Measurements from ENCODE around the gene S100A11.
A peak's percentile ranks its signal among the peaks of the same experiment; 100 is the strongest.

Gene S100A11

DNA sequence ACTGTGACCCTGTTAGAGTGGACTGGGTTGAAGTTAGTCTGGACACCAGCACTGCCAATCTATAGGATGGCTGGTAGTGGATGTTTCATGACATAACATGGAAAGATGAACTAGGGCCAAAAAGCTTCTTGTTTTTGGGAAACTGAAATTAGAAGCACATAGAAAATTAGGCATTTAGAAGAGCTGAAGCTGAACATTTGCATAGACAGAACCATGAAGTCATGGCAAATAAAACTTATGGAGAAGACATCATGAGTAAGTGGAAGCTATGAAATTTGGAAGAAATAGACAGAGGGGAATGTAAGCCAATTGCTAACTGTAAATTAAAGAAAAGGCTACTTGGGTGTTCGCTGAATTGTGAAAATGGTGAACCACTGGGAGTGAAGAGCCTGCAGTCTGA lies 2.7 kb upstream of the S100A11 start:
- DNase-seq (ENCODE audit: low read depth), result no peak

DNA sequence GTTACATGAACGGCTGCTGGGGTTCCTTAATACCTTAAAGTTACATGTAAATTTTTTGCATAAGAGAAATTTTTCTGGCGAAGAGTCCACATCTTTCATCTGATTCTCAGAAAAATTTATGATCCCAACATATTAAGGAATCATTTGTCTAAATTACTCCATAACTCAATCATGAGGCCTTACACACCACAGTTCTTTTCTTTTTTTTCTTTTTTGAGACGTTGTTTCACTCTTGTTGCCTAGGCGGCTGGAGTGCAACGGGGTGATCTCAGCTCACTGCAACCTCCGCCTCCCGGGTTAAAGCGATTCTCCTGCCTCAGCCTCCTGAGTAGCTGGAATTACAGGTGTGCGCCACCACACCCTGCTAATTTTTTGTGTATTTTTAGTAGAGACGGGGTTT lies 2.1 kb upstream of the S100A11 start:
- DNase-seq (ENCODE audit: low read depth), result no peak

DNA sequence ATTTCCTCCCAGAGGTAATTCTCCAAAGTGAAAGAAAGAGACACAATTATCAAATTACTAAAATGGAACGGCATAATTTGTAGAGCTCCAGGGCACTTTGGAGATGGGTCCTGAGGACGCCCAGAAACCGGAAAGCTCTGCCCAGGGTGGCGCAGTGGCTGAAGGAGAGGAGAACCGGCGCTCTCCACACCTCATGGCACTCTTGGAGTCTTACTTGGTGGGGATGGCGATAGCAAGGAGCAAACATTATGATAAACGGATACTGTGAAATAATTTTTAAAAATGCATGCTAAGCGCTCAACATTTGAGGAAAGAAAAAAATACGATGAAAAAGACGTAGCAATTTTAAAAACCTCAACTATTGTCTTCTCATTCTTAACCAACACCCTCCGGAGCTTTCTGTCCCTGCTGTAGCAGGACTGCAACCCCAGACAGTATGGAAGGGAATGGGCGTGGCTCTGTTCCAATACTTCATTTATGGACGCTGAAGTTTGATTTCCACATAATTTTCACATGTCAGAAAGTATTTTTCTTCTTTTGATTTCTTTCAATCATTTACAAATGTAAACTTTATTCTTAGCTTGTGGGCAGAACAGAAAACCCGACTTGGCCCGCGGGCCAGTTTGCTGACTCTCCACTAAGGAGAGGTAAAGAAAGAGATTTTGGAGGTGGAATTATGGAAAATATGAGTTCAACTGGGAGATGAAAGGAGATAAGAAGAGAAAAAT lies 1.1 kb downstream of the S100A11 start:
- no peak for DNase-seq (ENCODE audit: low read depth)

DNA sequence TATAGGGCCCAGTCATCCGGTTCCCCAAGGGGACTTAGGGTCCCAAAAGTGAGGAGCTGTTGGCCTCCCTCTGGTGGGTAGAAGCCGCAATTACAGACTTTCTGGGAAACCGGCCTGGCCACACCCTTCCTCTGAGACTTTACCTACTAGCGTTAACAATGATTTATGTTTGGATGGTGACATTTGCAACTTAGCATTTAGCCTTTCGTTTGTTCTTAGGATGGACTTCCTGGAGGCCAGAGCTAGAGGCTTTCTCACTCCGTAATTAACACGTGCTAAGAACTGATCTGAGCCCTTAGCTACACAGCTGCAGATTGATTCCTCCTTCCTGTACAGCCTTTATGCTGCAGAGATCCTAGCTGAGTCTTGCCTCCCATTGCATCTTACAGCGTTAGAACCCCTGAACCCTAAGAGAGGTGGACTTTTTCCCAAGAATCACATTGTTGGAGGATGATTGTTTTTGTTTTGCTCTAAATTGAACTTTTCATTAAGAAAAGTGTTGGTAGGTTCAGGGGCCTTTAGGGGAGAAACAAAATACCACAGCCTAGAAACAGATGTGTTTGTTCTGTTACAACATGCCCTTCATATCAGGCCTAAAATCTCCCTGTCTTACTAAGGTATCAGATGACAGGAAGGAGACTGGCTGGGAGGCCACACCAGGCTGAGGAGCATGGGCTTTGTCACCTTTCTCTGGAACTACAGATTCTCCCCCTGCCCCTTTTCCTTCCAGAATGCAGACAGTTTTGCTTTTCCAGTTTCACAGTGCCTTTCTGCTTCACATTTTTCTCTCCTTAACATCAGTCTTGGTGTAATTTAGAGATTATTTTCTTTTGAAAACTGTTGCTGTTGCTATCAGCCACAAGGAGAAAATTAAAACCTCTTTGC lies 1.9 kb downstream of the S100A11 start:
- DNase-seq (ENCODE audit: low read depth), result peak; percentile 32

DNA sequence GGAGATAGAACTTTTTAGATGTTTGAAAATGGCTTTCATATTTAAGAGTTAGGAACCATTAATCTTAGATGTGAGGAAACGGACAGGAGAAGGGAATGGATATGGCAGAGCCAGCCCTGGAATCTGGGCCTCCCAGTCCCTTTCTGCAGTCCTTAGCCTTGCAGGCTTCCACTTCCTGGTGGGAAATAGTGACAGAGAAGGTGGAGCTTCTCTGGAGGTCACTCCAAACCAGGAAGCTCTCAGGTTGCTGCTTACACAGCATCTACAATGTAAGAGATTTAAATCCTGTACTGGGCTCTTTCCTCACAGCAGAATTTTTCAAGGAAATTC lies 2.5 kb downstream of the S100A11 start:
- DNase-seq (ENCODE audit: low read depth), result no peak

DNA sequence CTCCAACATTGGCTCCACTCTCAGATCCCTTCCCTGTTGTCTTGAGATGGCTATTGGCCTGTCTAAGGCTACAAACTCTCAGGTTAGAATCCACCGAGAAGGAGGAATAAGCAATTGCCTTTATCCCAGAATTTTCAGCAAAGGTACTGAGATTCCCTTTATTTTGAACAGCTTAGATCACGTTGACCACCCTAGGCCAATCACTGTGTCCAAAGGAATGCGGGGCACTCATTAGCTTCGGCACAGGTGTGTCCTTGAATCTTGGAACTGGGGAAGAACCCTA lies 6.9 kb downstream of the S100A11 start:
- no peak for DNase-seq (ENCODE audit: low read depth)

DNA sequence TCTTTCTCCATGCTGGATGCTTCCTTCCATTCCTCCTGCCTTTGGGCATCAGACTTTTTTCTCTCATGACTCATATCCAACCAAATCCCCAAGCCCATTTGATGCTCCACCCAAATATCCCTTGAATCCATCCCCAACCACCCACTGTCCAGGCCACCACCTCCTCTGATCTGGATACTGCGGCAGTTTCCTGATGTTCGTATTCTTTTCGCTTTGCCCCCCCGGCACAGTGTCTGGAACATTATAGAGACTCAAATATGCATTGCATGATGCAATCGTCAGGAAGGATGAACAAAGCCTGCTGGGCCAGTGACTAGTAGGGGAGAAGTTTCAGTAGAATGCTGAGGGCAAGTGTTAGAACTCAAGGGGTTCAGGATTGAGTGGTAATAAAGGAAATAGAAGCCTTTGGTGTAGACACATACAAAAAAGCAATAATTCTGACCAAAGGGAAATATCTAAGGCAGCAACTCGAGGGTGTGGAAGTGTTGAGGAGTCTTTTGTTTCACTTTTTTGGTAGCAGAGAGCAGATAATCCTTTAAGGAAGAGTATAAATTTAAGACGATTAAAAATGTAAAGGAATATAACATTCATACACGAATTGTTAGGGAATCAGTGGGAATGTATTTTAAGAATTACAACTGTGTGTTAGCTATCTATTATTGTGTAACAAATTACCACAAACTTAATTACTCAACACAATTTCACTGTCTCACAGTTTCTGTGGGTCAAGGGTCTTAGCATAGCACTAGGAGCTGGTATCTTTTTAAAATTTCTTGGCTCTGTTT lies 7.5 kb downstream of the S100A11 start:
- no peak for DNase-seq (ENCODE audit: low read depth)

DNA sequence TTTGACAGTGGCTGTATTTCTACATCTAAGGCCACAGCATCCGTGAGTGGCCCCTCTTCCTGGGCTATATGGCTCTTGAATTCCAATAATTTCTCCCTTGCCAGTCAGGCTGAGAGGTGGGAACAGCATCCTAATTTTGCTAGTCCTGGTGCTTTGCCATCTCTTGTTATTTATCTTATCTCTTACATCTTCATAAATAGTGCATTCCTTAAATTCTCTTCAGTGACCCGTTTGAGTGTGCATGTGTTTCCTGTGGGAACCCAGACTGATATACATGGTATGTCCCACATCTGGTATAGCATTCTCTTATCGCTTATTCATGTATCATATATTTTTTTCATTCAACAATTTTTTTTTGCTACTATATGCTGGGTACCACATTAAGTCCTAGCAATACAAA lies 9.9 kb downstream of the S100A11 start:
- DNase-seq (ENCODE audit: low read depth), result no peak

DNA sequence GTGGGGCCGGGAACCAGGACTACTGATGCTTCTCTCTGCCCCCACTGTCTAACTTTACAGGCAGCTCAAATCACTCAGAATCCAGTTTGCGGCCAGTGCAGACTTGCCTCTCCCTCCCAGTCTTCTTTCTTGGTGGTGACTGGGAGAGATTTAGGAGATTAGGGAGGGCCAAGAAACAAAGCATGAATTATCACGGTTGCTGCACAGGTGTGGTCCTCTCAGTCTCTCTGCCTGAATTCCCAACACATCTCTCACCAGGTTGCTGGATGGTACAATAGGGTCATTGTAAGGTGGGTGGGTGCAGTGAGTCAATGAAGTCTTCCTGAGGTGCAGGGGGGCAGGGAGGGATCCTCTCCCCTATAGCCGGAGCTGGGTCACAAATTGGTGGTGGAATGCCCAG lies 12.6 kb downstream of the S100A11 start:
- DNase-seq (ENCODE audit: low read depth), result no peak

DNA sequence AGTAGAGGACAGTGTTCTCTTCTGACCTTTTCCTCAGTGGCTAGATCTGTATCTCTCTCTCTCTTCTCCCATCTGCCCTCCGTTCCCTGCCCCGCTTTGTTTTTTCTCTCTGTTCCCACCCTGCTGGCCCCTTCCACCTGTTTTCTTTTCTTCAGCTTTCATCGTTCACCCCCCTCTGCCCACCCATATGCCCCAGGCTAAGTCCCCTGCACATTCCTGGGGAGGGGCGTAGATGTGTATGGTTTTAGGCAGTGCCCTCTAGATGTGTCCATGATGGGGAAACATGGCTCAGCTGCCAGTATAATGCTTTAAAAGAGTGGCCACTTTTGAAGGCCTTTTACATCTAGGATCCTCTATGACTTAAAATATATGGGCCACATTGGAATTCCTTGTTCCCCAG lies 13.6 kb downstream of the S100A11 start:
- no peak for DNase-seq (ENCODE audit: low read depth)

DNA sequence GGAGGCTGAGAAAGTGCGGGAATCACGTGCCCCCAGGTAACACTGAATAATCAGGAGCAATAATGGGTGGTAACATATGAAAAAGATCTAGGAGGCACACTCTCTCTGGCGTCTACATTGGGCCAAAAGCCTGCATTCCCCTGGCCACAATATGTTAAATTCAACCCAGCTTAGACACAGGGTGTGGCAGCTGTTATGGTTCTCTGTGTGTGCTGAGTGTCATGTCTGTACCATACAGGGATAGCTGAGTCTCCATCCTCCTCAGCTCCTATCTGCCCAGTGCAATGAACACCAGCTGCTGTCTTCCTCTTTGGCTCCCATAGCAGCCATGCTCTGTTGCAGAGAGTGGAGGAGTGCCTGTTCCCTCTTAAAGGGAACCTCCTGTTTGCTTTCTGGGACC lies 14.3 kb downstream of the S100A11 start:
- no peak for DNase-seq (ENCODE audit: low read depth)

DNA sequence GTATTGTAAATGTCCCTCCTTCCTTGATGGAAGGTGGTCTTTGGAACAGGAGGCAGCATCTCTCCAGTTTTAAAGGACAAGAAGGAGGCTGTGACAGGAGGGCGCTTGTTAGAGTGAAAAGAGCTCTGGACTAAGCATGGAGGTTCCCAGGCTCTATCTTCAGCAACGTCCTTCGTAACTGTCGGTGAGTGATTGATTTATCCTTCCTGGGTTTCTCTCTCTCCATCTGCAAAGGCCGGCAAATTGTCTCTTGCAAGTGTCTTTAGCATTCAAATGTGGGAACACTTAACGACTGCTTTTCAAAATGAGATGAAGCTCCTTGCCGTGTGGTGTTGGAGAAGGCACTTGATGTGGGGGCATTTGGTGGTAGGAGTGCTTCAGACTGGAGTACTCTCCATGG lies 15.2 kb downstream of the S100A11 start:
- DNase-seq (ENCODE audit: low read depth), result no peak

DNA sequence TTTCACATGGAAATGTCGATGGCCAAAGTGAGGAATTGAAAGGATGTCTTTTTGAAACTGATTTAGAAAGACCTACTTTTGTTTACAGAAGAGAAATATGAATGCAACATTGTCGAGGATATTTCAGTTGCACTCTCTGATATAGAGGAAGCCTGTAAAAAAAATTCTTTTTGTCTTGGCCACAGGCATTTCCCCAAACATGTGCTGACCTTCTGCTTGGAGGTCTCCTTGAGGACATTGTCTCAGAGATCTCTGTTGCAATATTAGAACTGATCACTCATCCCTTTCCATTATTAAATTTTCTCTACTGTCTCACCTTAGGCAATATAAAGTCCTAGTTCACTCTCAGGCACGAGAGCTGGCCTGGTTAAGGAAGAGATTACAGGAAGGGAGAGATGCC lies 16.0 kb downstream of the S100A11 start:
- no peak for DNase-seq (ENCODE audit: low read depth)

DNA sequence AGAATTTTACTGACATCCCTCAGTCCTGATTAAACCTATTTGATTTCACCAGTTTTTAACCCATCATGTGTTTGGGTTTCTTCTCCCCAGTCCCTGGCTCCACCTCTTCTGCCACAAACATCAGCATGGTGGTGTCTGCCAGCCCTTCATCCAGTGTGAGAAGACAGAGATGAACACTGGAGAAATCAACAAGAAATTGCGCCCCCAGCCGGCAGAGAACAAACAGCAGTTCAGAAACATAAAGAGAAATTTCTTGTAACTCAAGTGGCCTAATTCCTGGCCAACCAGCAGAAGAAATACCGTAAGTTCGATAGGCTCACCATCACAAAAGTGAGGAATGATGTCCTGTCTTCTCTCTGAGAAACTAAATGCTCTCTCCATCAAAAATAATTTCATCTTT lies 18.3 kb downstream of the S100A11 start:
- no peak for DNase-seq (ENCODE audit: low read depth)

DNA sequence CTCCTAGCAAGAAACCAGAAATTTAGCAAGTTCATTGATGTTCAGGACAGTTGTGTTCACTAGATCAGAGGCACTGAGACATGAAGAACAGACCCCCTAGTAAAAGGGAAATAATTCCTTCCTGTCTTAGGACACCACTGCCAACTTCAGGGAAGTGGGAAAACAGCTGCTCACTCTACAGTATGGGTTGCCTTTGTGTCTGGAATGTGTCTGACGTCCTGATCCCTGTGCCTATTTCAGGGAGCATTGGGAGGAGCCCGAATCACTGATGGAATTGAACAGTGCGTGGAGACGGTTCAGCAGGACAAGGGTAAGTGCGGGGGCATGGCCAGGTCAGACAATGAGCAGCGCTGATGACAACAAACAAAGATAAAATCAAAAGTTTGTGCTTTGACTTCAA lies 21.0 kb downstream of the S100A11 start:
- no peak for DNase-seq (ENCODE audit: low read depth)

DNA sequence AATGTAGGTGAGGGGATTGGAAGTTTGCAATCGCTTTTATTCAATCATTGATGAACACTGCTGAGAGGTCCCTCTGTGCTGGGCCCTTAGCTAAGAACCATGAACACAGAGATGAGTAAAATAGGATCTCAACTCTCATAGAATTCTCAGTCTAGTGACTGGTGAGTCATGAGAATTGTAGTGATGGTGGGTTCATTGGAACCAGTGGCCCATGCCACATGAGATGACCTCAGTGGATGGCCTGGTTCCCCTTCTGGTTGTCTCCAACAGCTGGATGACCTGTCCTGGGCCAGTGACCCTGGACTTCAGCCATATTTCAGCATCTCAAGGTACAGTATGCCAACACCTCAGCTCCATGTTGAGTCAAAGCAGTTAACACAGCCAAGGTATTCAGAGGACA lies 21.9 kb downstream of the S100A11 start:
- no peak for DNase-seq (ENCODE audit: low read depth)

DNA sequence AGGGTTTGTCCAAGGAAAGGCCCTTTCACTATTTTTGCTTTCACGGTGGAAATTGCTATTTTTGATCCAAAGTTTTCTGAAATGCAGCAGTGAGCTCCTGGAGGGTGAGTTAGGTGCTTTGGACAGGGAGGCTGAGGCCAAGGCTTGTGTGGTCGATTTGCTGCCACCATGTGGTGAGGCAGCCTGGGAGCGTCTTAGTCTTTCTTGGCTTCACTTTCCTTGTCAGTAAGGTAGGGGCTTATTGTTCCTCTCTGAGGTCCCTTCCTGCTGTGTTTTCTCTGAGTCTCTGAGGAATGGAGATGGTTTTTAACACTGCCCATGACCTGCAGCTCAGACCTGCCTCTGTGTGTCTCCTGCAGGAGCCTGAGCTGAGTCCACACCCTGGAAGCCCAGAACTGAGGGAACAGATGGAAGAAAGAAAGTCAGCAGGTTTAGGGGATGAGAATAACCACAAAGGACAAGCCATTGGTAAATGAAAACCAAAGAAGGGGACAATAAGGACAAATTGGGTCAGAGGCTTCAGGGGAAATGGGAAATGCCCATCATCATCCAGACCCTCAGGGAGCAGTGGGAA lies 23.1 kb downstream of the S100A11 start:
- no peak for DNase-seq (ENCODE audit: low read depth)

DNA sequence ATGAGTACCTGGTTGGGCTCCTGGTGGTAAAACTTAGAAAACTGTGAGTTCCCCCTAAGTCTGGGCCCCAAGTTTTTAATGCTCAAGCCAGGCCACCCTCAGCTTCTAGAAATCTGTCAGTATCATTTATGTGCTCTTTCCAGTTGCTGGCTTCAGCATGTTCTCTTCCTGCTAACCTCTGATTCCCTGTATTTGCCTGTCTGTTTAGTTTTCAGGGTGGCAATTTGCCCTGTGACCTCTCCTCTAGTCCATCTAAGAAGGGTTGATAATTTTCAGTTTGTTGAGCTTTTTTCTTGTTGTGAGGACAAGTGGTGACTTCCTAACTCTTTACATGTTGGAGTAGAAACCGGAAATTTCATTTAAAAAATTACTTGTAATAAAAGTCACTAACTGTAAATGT lies 27.1 kb downstream of the S100A11 start:
- DNase-seq (ENCODE audit: low read depth), result no peak

DNA sequence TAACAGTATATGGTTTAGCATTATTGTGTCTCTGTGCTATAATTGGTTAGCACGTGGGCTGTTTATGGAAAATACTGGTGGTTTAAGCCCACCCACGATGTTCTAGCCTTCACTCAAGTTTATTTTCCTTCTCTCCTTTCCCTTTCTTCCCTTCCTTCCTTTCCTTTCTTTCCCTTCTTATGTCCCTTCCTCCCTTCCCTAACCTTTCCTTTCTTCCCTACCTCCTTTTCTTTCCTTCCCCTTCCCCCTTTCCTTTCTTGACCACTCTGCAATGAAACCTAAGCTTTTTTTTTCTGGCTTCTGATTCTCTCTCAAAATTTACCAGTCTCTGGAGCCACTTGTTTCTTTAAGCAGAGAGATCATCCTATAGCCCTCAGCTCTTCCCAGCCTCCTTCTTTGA lies 29.8 kb downstream of the S100A11 start:
- no peak for DNase-seq (ENCODE audit: low read depth)

DNA sequence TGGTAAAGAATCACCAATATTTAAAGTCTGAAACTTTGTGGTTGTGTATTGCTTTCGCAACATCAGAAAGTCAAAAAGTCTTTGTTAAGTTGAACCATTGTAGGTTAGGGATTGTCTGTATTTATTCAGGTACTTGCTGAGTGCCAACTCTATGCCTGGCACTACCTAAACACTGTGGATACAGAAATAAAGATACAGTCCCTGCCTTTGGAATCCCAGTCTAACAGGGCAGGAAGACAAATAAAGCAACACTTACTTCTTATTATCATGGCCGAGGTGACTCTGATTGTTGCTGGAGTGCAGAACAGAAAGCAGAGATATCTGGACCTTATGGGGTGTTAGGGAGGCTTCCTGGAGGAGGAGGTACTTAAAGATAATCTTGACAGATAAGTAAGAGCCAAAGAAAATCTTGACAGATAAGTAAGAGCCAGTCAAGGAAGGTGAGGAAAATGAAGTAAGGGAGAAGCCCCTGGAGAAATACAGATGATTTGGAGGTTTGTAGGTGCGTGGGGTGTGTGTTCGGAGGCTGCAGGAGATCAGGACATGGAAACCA lies 31.4 kb downstream of the S100A11 start:
- no peak for DNase-seq (ENCODE audit: low read depth)

DNA sequence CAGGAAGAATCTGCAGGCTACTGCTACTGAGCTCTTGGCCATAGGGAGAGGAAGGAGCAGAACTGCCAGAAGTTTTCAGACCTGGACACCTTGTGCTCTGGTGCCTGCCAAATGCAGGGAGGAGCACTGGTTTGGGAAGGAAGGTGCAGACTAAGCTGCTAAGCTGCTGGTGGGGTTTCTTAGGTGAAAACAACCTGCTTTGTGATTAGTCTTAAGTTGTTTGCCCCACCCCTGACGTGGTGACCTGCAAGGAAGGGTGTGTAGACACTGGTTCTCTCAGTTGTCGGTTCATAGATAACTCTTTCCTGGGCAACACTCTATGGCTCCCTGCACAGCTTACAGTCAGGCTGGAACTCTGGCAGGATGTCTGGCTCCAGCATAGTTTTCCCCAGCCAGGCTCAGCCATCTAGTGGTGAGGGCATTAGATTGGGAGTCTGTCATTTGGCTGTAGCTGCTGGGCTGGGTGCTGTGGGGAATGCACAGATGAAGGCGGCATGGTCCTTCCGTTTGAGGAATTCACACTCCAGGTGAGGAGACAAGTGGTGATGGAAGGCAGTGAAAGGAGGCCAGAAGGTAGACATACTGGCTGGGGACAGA lies 32.9 kb downstream of the S100A11 start:
- no peak for DNase-seq (ENCODE audit: low read depth)

DNA sequence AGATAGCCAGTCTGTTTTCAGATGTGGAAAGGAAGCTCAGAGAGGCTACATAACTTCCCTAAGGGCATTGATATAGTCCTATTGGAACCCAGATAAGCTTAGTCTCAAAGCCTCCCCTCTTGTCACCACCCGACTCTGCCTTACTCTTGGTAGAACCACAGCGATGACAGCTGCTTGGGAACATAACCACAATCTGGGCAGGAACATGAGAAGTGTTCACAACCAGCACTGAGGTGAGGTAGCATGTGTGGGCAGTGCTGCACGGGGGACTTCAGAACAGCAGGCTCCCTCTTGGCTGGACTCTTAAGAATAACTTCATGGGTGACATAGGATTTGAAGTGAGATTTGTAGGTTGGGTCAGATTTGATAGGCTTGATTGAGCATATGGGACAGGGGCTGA lies 33.8 kb downstream of the S100A11 start:
- no peak for DNase-seq (ENCODE audit: low read depth)

All from activated gamma-delta T cell treated with anti-CD3 and anti-CD28 coated beads, Interleukin-2, amount 50 U/mL, for 16 hours (primary cell).